SIG-M5 (cell line): ENCODE data around the gene IRF2.
"Not testable (repeated sequence)": the region's sequence is repeated elsewhere in the genome, so short reads cannot be mapped to it uniquely, and the experiment has no call there.

ENCODE experiments used
- DNase-seq: peaks from one replicate; lab custom pipeline; 2025; lab: John Stamatoyannopoulos, UW

The IRF2 gene

GRCh38 chr4:184346682-184347081 is 127.7 kb downstream of the IRF2 start:
- no peak for DNase-seq

DNA sequence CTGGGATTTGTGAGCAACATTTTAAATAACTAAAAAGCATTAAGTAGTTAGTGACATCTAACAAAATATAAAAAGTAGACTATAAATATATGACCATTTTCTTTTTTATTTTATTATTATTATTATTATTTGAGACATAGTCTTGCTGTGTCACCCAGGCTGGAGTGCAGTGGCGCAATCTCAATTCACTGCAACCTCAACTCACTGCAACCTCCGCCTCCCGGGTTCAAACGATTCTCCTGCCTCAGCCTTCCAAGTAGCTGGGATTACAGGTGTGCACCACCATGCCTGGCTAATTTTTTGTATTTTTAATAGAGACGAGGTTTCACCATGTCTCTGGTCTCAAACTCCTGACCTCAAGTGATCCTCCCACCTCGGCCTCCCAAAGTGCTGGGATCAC is 128.1 kb downstream of the IRF2 start:
- DNase-seq: not testable (repeated sequence)

GRCh38 chr4:184345573-184345922 is 128.8 kb downstream of the IRF2 start:
- no peak for DNase-seq

GRCh38 chr4:184344899-184345572 is 129.3 kb downstream of the IRF2 start:
- DNase-seq: no peak

GRCh38 chr4:184344435-184344834 is 129.9 kb downstream of the IRF2 start:
- no peak for DNase-seq

DNA sequence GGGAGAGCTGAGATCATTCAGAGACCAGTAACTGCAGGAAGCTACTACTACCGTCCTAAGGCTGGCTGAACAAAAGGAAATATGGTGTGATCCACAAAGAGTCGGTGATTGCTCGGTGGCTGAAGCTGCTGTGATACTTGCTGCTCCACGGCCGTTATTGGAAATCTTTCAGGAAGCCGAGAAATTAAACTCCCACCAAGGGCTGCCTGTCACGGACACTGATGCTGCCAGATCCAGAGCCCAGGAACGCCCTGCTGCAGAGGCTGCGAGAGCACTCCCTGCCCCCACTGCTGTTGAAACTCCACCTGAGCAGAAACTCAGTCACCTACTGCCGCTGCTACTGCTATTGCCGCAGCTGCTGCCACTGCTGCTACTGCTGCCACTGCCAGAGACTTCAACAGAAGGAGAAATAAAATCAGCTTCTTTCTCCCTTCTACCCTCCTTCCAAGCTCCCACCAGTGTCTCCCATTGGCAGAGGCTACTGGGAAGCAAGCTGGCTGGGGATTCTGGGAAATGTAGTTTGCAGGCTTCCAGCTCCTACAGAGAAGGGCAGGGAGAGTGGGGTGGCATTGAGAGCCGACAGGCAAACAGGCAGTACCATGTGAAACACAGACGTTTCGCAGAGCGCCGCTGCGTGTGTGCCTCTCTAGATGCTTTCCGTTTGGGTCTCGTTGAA is 130.7 kb downstream of the IRF2 start:
- peak; percentile 8 for DNase-seq

GRCh38 chr4:184342857-184343237 is 131.5 kb downstream of the IRF2 start:
- DNase-seq: not testable (repeated sequence)

GRCh38 chr4:184342167-184342856 is 132.0 kb downstream of the IRF2 start:
- DNase-seq: no peak

DNA sequence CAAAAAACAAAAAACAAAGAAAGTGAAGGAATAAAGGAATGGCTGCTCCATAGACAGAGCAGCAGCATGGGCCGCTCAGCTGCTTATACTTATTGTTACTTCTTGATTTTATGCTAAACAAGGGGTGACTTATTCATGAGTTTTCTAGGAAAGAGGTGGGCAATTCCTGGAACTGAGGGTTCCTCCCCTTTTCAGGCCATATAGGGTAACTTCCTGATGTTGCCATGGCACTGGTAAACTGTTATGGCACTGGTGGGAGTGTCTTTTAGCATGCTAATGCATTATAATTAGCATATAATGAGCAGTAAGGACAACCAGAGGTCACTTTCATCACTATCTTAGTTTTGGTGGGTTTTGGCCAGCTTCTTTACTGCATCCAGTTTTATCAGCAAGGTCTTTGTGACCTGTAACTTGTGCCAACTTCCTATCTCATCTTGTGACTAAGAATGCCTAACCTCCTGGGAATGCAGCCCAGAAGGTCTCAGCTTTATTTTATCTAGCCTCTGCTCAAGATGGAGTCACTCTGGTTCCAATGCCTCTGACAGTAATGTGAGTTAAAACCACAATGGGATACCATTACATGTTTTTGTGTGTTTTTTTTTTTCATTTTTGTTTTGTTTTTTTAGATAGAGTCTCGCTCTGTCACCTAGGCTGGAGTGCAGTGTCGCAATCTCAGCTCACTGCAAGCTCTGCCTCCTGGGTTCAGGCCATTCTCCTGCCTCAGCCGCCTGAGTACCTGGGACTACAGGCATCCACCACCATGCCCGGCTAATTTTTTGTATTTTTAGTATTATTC is 134.8 kb downstream of the IRF2 start:
- not testable (repeated sequence) for DNase-seq

DNA sequence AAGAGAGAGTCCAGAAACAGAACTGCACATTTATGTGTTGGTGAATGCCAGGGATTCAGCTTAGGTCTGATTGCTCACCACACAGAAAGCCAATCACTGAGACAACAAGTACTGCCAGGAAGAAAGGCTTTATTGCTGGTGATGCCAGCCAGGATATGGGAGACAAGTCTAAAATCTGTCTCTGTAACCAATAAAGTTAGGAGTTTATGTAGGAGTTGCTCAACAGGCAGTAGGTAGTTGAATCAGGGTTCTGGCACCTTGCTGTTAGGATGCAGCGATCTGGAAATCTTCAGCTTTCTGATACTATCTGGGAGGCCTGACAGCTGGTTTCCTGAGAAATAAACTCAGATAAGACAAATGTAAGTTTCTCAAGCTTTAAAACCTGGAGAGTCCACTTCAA is 136.4 kb downstream of the IRF2 start:
- no peak for DNase-seq
